GM21723 (cell line): ENCODE data around the gene ANKRD9.
"Not testable (repeated sequence)": the region's sequence is repeated elsewhere in the genome, so short reads cannot be mapped to it uniquely, and the experiment has no call there.

Experiments
- ATAC-seq: cut with Tn5 transposase; IDR thresholded peaks from one replicate; pipeline ENCODE4 v1.9.1; 2021; ENCODE audit warnings: mild to moderate bottlenecking, moderate library complexity; ENCODE audit not compliant: unreplicated experiment

ANKRD9 gene

GRCh38 chr14:102538602-102539543, 29.3 kb upstream of the ANKRD9 start:
- no peak for ATAC-seq

GRCh38 chr14:102537981-102538601, 28.5 kb upstream of the ANKRD9 start:
- no peak for ATAC-seq

GRCh38 chr14:102532204-102532658, 22.7 kb upstream of the ANKRD9 start:
- no peak for ATAC-seq

GRCh38 chr14:102530828-102531478, 21.4 kb upstream of the ANKRD9 start:
- no peak for ATAC-seq

- ATAC-seq, result no peak
These were observed 19.0 kb upstream of the ANKRD9 start for GRCh38 chr14:102528431-102529170.

- ATAC-seq, result no peak
These were observed 16.4 kb upstream of the ANKRD9 start for GRCh38 chr14:102525929-102526497.

- ATAC-seq, result peak; percentile 14
These were observed 15.8 kb upstream of the ANKRD9 start for GRCh38 chr14:102525219-102525928.

- ATAC-seq, result peak; percentile 94
These were observed 15.1 kb upstream of the ANKRD9 start for GRCh38 chr14:102524451-102525218.

- ATAC-seq, result peak; percentile 0
These were observed 14.2 kb upstream of the ANKRD9 start for GRCh38 chr14:102523569-102524450.

- ATAC-seq, result no peak
These were observed 13.6 kb upstream of the ANKRD9 start for GRCh38 chr14:102523200-102523568.

GRCh38 chr14:102519709-102520108, 10.1 kb upstream of the ANKRD9 start:
- ATAC-seq, result not testable (repeated sequence)

- ATAC-seq, result no peak
These were observed 8.6 kb upstream of the ANKRD9 start for GRCh38 chr14:102518063-102518648.

GRCh38 chr14:102517392-102518062, 8.0 kb upstream of the ANKRD9 start:
- ATAC-seq, result no peak

- ATAC-seq, result peak; percentile 67
These were observed 7.2 kb upstream of the ANKRD9 start for GRCh38 chr14:102516531-102517391.

GRCh38 chr14:102514987-102515733, 5.6 kb upstream of the ANKRD9 start:
- ATAC-seq, result no peak
